Measurements from ENCODE around the gene NEIL1. TPM values are rescaled to one million over a fixed set of nuclear protein-coding genes. Genes with fewer than 3 reads are reported as not detected.

The NEIL1 gene
- total and polyA plus RNA-seq, 2 of the 8 experiments (the other 6 are each of a cell fraction or from before 2014, with no cell fraction given) = 10.4 to 10.9 TPM

DNA sequence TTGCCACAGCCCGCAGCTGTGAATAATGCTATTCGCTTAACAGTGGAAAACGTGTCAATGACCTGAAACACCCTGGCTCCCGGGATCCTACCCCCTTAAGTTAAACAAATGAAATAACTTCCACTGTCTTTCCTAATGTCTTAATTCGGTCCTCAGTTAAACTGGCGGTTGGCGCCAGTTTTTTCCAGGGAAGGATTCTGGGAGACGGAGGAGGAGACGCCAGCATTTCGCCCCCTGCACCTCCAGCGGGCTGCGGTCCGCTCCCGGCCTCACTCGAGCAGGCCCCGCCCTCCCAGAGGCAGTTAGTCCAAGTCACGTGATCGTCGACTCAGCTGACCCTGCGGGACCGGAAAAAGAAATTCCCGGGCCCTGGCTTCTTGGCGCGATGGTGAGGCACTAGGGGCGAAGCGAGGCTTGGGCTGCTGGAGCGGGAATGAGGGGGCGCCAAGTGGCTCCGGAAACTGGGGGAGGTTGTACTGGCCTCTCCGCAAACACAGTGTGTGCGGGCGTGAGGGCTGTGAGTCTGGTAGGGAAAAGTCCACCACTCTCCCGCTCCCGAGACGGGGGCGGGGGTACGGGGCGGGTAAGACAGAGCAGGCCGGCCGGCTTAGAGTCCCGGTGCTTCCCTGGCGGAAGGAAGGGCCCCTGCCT, 11.0 kb upstream of the NEIL1 start, which contains the start of gene COMMD4 (continued):
- TF ChIP-seq SIN3A (conservative IDR thresholded peaks at IDR 0.05 in 1 of 2, IDR thresholded peaks at IDR 0.05 in 1 of 2; ENCODE audit: low read depth in 1 of 2, low read length in 2 of 2) (peak; percentile 96 to 98; a peak in 3 of 4 replicates), TBP (IDR thresholded peaks at IDR 0.05; ENCODE audit: low read depth, low read length) (peak; percentile 65; the same call in 1 of the 2 replicates), POLR2A (IDR thresholded peaks at IDR 0.05; ENCODE audit: control extremely low read depth in 1 of 2, low read depth in 2 of 2, low read length in 2 of 2) (peak; percentile 28 to 80), RAD21 (IDR thresholded peaks at IDR 0.05 in 1 of 2, conservative IDR thresholded peaks at IDR 0.05 in 1 of 2; ENCODE audit: low read depth in 2 of 2, low read length in 2 of 2) (no peak), RBBP5 (IDR thresholded peaks at IDR 0.05; ENCODE audit: borderline replicate concordance, low read depth, low read length) (0 out of 2 replicates have a peak, but pooled peaks have one; percentile 55), CREB1 (IDR thresholded peaks at IDR 0.05) (no peak; the same call in 1 of the 2 replicates), SAP30 (IDR thresholded peaks at IDR 0.05; ENCODE audit: insufficient read depth, insufficient replicate concordance, low read length) (peak; percentile 86), TEAD4 (IDR thresholded peaks at IDR 0.05; ENCODE audit: low read depth, low read length) (peak; percentile 71; the same call in 1 of the 2 replicates), BCL11A (IDR thresholded peaks at IDR 0.05; ENCODE audit: low read depth in 2 of 2, low read length in 2 of 2) (no peak), SP1 (IDR thresholded peaks at IDR 0.05; ENCODE audit: low read depth, low read length) (0 out of 2 replicates have a peak, but pooled peaks have one; percentile 21), POU5F1 (IDR thresholded peaks at IDR 0.05; ENCODE audit: low read depth, low read length) (no peak), POLR2AphosphoS5 (IDR thresholded peaks at IDR 0.05; ENCODE audit: low read depth, low read length) (peak; percentile 71), SUZ12 (IDR thresholded peaks at IDR 0.05; ENCODE audit: low read length) (no peak), TAF1 (IDR thresholded peaks at IDR 0.05; ENCODE audit: low read depth, low read length) (peak; percentile 85), FOSL1 (IDR thresholded peaks at IDR 0.05; ENCODE audit: insufficient read depth, low read depth, low read length) (no peak), PHF8 (conservative IDR thresholded peaks at IDR 0.05; ENCODE audit: low read depth, low read length) (peak; percentile 86), KDM5A (IDR thresholded peaks at IDR 0.05; ENCODE audit: low read length) (peak; percentile 89), SP4 (IDR thresholded peaks at IDR 0.05; ENCODE audit: low read length) (peak; percentile 99), ASH2L (IDR thresholded peaks at IDR 0.05; ENCODE audit: low read length) (no peak), SIX5 (IDR thresholded peaks at IDR 0.05; ENCODE audit: low read depth, low read length) (no peak)
- TF ChIP-seq, protein P1, sequence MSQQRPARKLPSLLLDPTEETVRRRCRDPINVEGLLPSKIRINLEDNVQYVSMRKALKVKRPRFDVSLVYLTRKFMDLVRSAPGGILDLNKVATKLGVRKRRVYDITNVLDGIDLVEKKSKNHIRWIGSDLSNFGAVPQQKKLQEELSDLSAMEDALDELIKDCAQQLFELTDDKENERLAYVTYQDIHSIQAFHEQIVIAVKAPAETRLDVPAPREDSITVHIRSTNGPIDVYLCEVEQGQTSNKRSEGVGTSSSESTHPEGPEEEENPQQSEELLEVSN (IDR thresholded peaks at IDR 0.05) = peak; percentile 92; the same call in 1 of the 2 replicates
- TF ChIP-seq, protein P2, sequence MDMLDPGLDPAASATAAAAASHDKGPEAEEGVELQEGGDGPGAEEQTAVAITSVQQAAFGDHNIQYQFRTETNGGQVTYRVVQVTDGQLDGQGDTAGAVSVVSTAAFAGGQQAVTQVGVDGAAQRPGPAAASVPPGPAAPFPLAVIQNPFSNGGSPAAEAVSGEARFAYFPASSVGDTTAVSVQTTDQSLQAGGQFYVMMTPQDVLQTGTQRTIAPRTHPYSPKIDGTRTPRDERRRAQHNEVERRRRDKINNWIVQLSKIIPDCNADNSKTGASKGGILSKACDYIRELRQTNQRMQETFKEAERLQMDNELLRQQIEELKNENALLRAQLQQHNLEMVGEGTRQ (IDR thresholded peaks at IDR 0.05; ENCODE audit: low read length) = peak; percentile 99
- TF ChIP-seq, protein P3, sequence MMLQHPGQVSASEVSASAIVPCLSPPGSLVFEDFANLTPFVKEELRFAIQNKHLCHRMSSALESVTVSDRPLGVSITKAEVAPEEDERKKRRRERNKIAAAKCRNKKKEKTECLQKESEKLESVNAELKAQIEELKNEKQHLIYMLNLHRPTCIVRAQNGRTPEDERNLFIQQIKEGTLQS (IDR thresholded peaks at IDR 0.05; ENCODE audit: insufficient read depth, low read depth, low read length) = peak; percentile 97
